ENCODE data around the gene MARCHF2. TPM values are rescaled to one million over a fixed set of nuclear protein-coding genes. Genes with fewer than 3 reads are reported as not detected.
A peak's percentile ranks its signal among the peaks of the same experiment; 100 is the strongest.

The MARCHF2 gene
- total and polyA plus RNA-seq, 2 donors (not counting 1 experiment from before 2014, with no cell fraction given), result 22.9 to 52.6 TPM

DNA sequence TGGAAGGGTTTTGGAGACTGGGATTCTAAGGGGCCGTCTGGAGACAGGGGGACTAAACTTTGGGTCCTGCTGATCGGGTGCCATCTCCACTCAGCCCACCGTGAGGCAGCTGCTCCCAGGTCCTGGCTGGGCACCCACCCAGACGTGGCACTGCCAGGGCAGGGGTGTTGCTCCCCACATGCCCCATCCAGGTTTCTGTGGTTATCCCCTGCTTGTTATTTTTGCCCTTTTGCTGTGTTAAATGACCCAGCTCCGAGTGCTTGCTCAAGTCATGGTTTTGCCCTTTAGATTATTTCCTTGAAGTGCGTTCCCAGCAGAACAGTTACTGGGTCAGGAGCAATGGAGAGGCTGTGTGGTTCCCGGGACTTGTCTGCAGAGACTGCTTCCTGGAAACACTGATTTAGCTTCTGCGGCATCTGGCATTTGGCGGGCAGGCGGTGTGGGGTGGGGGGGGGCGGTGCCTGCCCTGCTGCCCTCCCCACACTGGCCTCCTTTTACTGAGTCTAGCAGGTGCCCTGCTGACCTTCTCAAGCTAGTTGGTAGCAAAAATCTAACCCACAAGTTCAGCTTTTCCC is 21.0 kb upstream of the MARCHF2 start:
- H3K4me1 Mint-ChIP-seq, result peaks cover 39% of the 10 kb centered on the region
- Histone ChIP-seq H3K27ac (ENCODE audit: low read length in 2 of 2) (no peak overlapping the region), H2AFZ (ENCODE audit: insufficient read depth, low read depth, low read length, poor library complexity, severe bottlenecking) (no peak overlapping the region), H3K4me1 (ENCODE audit: control insufficient read depth in 2 of 2, insufficient read depth in 2 of 2, low read length in 2 of 2) (peaks cover 10 to 20% of the 10 kb centered on the region in 2 donors), H3K9ac (ENCODE audit: low read length) (no peak overlapping the region), H4K20me1 (ENCODE audit: control insufficient read depth, insufficient read depth, low read length, poor library complexity, severe bottlenecking) (peaks cover 63% of the 10 kb centered on the region), H3K79me2 (ENCODE audit: control insufficient read depth, insufficient read depth, low read length) (peaks cover 68% of the 10 kb centered on the region), H3K9me3 (ENCODE audit: control extremely low read depth in 1 of 3, control insufficient read depth in 2 of 3, insufficient read depth in 1 of 3, low read length in 2 of 3) (peaks cover 0 to 5% (median 0%) of the 10 kb centered on the region in 3 donors), H3K4me3 (ENCODE audit: control extremely low read depth in 1 of 5, extremely low read depth in 1 of 5, insufficient read depth in 1 of 5, low read depth in 2 of 5, low read length in 4 of 5) (no peak overlapping the region), H3K36me3 (replicated peaks in 1 of 2; ENCODE audit: control extremely low read depth in 1 of 2, control insufficient read depth in 1 of 2, extremely low read depth in 1 of 2, insufficient read depth in 2 of 2, low read length in 1 of 2) (no peaks in the 10 kb centered on the region), H3K27me3 (replicated peaks in 1 of 4; ENCODE audit: control extremely low read depth in 1 of 4, control insufficient read depth in 3 of 4, insufficient read depth in 4 of 4, low read length in 3 of 4) (no peaks in the 10 kb centered on the region), H3K4me2 (replicated peaks; ENCODE audit: low read depth, low read length, poor library complexity, severe bottlenecking) (no peak overlapping the region)
- intact Hi-C loops (cut with micrococcal nuclease), result loop anchor here (5.0 kb wide), 1 partner anchor 1425 kb away; the partner anchor contains the start of gene FBXL12
- ATAC-seq (ENCODE audit: low read depth) (no peak), DNase-seq (no peak)
- POLR2A ChIA-PET, result interaction anchor here (0.7 to 0.8 kb wide), 2 partner anchors 472 to 1583 kb away, joined by 3 to 5 read pairs; partner anchors contain the start of gene SNAPC2
- CTCF ChIA-PET, result interaction anchor here (0.8 to 3.9 kb wide), 3 partner anchors 21 to 1997 kb away, joined by 3 to 13 read pairs (median 5); partner anchors contain the start of gene MARCHF2
- no peaks in the 10 kb centered on the region for H3K9me3 Mint-ChIP-seq (ENCODE audit: insufficient read depth)
- 69% methylated on average over 11 of the region's 11 CpGs for WGBS (ENCODE audit: insufficient coverage)
- no peak overlapping the region for H3K27ac Mint-ChIP-seq
- H3K4me3 Mint-ChIP-seq, result peak overlapping the region; percentile 57
- TF ChIP-seq EZH2 (IDR thresholded peaks at IDR 0.05; ENCODE audit: borderline replicate concordance, insufficient read depth, low read depth, low read length, poor library complexity, severe bottlenecking), result no peak
- TF ChIP-seq, protein P1, sequence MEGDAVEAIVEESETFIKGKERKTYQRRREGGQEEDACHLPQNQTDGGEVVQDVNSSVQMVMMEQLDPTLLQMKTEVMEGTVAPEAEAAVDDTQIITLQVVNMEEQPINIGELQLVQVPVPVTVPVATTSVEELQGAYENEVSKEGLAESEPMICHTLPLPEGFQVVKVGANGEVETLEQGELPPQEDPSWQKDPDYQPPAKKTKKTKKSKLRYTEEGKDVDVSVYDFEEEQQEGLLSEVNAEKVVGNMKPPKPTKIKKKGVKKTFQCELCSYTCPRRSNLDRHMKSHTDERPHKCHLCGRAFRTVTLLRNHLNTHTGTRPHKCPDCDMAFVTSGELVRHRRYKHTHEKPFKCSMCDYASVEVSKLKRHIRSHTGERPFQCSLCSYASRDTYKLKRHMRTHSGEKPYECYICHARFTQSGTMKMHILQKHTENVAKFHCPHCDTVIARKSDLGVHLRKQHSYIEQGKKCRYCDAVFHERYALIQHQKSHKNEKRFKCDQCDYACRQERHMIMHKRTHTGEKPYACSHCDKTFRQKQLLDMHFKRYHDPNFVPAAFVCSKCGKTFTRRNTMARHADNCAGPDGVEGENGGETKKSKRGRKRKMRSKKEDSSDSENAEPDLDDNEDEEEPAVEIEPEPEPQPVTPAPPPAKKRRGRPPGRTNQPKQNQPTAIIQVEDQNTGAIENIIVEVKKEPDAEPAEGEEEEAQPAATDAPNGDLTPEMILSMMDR (IDR thresholded peaks at IDR 0.05), result no peak
- H3K27me3 Mint-ChIP-seq, result no peaks in the 10 kb centered on the region

DNA sequence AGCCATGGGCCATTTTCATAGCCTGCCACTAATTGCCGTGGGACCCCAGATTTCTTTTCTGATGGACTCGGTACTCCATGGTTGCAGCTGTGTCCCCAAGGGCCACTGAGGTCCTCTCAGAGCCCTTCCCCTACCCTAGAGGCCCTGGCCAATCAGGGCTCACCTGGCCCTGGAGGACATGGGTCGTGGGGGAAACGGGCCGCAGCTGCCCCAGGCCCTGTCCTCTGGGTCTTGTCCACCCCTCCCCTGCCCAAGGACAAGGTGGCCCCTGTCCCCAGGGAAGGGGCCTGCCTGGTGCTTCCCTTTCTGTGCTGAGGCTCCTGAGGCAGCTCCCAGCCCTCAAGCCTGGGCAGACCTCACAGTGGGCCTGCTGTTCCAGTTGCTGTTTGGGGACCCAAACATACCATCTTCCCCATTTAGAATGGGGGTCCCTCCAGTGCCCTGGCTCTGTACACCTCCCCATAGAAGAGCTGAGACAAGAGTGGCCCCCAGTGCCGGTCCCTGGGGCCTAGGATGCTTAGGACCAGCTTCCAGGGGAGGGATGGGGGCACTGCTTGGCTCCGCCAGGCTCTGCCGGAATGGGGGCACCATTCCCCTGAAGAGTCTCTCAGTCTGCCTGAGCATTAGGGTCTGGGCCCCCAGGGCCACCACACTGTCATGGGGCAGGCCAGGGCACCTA is 19.8 kb upstream of the MARCHF2 start:
- no peaks in the 10 kb centered on the region for H3K36me3 ChIP-seq (replicated peaks in 1 of 2; ENCODE audit: control extremely low read depth in 1 of 2, control insufficient read depth in 1 of 2, extremely low read depth in 1 of 2, insufficient read depth in 2 of 2, low read length in 1 of 2)
- peaks cover 76% of the 10 kb centered on the region for H4K20me1 ChIP-seq (ENCODE audit: control insufficient read depth, insufficient read depth, low read length, poor library complexity, severe bottlenecking)
- H3K9me3 Mint-ChIP-seq (ENCODE audit: insufficient read depth), result no peaks in the 10 kb centered on the region
- H3K27ac Mint-ChIP-seq, result no peak overlapping the region
- CTCF ChIA-PET, result interaction anchor here (0.5 to 3.9 kb wide), 2 partner anchors 19 to 37 kb away, joined by 5 to 13 read pairs; partner anchors contain the start of gene MARCHF2
- H2AFZ ChIP-seq (ENCODE audit: insufficient read depth, low read depth, low read length, poor library complexity, severe bottlenecking), result no peak overlapping the region
- H3K4me1 Mint-ChIP-seq, result peaks cover 42% of the 10 kb centered on the region
- intact Hi-C loops (cut with micrococcal nuclease), result loop anchor here (5.0 kb wide), 1 partner anchor 1424 kb away; the partner anchor contains the start of gene FBXL12
- peaks cover 80% of the 10 kb centered on the region for H3K79me2 ChIP-seq (ENCODE audit: control insufficient read depth, insufficient read depth, low read length)
- H3K4me3 ChIP-seq (ENCODE audit: control extremely low read depth in 1 of 5, extremely low read depth in 1 of 5, insufficient read depth in 1 of 5, low read depth in 2 of 5, low read length in 4 of 5), result no peak overlapping the region
- no peaks in the 10 kb centered on the region for H3K27me3 Mint-ChIP-seq
- POLR2A ChIA-PET, result no interaction called here
- ATAC-seq (ENCODE audit: low read depth) (no peak), DNase-seq (no peak)
- H3K4me1 ChIP-seq (ENCODE audit: control insufficient read depth in 2 of 2, insufficient read depth in 2 of 2, low read length in 2 of 2), result peaks cover 10 to 20% of the 10 kb centered on the region in 2 donors
- TF ChIP-seq EZH2 (IDR thresholded peaks at IDR 0.05; ENCODE audit: borderline replicate concordance, insufficient read depth, low read depth, low read length, poor library complexity, severe bottlenecking), result no peak
- TF ChIP-seq, protein P1 (IDR thresholded peaks at IDR 0.05), result no peak
- no peak overlapping the region for H3K4me2 ChIP-seq (replicated peaks; ENCODE audit: low read depth, low read length, poor library complexity, severe bottlenecking)
- H3K27me3 ChIP-seq (replicated peaks in 1 of 4; ENCODE audit: control extremely low read depth in 1 of 4, control insufficient read depth in 3 of 4, insufficient read depth in 4 of 4, low read length in 3 of 4), result no peaks in the 10 kb centered on the region
- no peak overlapping the region for H3K9ac ChIP-seq (ENCODE audit: low read length)
- H3K9me3 ChIP-seq (ENCODE audit: control extremely low read depth in 1 of 3, control insufficient read depth in 2 of 3, insufficient read depth in 1 of 3, low read length in 2 of 3), result peaks cover 0 to 5% (median 0%) of the 10 kb centered on the region in 3 donors
- 81% methylated on average over 8 of the region's 8 CpGs for WGBS (ENCODE audit: insufficient coverage)
- no peak overlapping the region for H3K4me3 Mint-ChIP-seq
- no peak overlapping the region for H3K27ac ChIP-seq (ENCODE audit: low read length in 2 of 2)
